B cell (primary cell): ENCODE data around the gene GABPB2.

ENCODE experiments used
- CTCF ChIP-seq: fragments of 200-600 bp; IDR thresholded peaks from one replicate; pipeline ENCODE4 v1.8.0; 2022; ENCODE audit warnings: antibody characterized with exemption, mild to moderate bottlenecking
- EZH2 ChIP-seq: IDR thresholded peaks from 2 replicates; pipeline ENCODE4 v1.6.1; 2012; ENCODE audit warnings: borderline replicate concordance, low read depth, mild to moderate bottlenecking, moderate library complexity, low read length; ENCODE audit not compliant: insufficient read depth, poor library complexity, severe bottlenecking

GRCh38 chr1:151058692-151059091 lies 11.9 kb upstream of the GABPB2 start:
- TF ChIP-seq CTCF (no peak), EZH2 (no peak)
